GM21515 (cell line): Measurements from ENCODE around the gene PGAP3.

ENCODE experiments used
- ATAC-seq: cut with Tn5 transposase; IDR thresholded peaks from one replicate; pipeline ENCODE4 v1.9.1; 2021; ENCODE audit not compliant: unreplicated experiment

Gene PGAP3

DNA sequence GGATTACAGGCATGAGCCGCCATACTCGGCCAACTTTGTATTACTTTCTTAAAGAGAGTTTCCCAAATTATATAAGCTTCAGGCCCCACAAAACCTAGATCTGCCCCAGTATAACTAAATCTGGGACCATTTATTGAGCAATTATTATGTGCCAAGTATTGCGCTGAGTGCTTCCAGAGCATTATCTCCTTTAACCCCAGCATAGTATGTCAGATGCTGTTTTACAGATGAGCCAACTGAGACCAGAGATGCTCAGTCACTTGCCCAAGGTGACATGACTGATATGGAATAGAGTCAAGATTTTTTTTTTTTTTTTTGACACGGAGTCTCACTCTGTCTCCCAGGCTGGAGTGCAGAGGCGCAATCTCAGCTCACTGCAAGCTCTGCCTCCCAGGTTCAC, 10.1 kb upstream of the PGAP3 start:
- no peak for ATAC-seq

GRCh38 chr17:39696731-39697130, 8.9 kb upstream of the PGAP3 start:
- no peak for ATAC-seq

DNA sequence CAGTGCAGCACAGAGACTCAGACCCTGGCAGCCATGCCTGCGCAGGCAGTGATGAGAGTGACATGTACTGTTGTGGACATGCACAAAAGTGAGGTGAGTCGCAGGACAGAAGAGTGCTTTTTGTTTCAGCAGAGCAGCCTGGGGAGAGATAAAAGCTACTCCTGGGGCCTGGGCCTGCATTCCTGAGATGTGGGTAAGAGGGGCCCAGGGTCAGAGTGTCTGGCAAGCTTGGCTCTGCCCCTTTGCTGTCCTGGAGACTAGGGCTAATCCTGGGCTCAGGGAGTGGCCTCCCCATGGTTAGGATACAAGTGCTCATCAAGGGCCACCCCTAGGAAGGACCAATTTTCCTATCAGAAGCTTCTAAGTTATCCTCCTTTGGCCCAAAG, 7.2 kb upstream of the PGAP3 start:
- ATAC-seq: no peak

- ATAC-seq: no peak
Measured at GRCh38 chr17:39694593-39694992, 6.7 kb upstream of the PGAP3 start.

DNA sequence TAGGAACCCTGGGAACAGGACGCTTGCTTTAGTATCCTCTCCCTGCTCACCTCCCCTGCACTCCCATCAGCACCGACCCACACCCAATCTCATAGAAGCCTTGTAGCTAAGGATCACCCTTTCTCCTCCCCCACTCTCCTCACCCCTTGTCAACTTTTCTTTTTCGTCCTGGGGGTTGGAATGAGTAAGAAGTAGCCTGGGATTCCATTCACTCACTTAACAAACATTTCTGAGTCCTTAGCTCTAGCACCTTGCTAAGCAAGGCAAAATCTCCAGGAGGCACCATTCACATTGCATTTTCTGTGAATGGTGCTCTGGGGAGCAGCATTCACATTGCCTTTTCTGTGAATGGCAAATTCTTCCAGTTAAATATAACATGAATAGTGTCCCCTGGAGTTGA, 1.1 kb upstream of the PGAP3 start:
- no peak for ATAC-seq

GRCh38 chr17:39688475-39688835, 598 bp upstream of the PGAP3 start:
- ATAC-seq: no peak

GRCh38 chr17:39687101-39687545, 734 bp downstream of the PGAP3 start:
- ATAC-seq: no peak

DNA sequence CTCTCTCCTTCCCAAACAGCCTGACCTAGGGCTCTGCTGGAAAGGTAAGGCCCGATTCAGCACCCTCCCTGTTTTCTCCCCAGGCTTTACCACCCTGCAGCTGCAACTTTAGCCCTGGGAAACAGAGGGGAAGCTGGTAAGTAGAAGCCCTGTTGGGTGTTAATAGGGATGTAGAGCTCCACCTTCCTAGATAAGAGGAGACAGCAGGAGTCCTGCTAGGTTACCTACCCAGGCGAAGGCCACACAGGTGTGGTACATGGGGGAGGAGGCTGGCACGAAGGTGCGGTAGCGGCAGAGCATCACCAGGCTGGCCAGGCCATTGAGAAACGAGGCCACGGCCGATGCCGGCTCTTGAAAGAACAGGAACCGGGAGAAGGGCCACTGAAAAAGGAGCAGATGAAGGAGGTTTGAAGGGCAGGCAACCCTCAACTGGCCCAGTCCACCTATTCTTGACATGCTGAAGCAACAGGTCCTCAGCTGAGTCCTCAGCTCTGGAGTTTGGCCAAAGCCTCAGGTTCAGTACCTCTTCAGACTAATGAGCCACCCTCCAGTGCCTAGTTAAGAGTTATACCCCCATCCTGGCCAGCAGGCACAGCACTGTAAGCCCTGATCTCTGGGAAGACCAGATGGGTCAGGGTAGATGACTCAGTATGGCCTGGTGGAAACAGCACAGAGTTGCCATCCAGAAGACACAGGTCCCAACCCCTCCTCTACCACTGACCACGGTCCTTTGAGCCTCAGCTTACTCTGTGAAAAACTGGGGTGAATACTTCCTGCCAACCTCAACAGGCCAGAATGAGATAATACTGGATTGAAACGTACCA, 3.3 kb downstream of the PGAP3 start:
- no peak for ATAC-seq

DNA sequence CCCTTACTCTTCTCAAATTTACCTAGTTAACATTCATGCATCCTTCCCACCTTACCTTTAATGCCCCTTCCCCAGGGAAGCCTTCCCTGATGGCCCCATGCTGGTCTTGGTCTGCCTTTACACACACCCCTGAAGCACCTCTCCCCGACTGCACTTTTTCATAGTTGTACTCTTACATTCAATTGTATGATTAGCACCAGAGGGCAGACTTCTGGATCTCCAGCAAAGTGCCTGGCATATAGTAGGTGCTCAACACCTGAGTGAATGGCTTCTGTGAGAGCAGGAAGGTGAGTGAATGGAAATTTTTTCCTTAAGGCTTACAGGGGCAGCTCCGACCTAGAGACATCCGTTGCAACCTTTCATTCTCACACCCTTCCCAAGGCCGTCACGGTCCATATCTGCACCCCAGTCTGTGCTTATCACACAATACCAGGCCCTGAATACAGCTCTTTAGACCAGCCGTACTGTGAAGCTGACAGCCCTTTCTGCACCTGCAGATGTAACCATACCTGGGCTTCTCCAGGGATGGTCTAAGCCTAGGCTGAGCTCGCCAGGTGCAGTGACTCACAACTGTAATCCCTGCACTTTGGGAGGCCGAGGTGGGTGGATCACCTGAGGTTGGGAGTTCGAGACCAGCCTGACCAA, 4.4 kb downstream of the PGAP3 start:
- ATAC-seq: no peak

DNA sequence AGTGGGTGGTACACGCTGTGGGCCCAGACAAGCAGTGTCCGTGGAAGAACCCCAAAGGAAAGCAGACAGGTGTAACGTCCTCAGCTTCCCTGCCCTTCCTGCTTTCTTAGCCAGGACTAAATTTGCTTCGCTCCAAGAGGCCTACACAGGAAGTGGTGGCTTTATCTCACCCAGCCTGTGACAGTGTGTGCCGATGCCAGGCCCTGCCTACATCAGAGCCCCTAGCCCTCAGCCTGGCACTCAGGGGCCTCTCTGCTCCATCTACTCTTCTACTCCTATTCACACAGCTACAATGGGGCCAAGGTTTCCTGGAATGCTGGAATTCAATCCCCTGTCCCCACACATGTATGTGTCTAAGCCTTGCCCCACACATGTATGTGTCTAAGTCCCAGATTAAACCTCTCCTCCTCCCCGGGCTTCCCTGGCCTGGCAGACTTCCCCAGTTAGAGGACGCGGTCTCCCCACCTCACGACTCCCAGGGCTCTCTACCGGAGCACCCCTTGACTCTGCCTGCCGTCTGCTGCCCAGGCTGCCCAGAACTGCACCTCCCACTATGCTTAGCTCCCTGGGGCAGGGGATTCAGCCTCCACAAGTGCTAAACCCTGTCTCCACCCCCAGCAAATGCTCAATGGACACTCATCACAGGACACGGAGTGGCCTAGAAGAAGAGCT, 8.2 kb downstream of the PGAP3 start:
- ATAC-seq: no peak

- ATAC-seq: no peak
Measured at GRCh38 chr17:39678340-39679116, 9.3 kb downstream of the PGAP3 start.

DNA sequence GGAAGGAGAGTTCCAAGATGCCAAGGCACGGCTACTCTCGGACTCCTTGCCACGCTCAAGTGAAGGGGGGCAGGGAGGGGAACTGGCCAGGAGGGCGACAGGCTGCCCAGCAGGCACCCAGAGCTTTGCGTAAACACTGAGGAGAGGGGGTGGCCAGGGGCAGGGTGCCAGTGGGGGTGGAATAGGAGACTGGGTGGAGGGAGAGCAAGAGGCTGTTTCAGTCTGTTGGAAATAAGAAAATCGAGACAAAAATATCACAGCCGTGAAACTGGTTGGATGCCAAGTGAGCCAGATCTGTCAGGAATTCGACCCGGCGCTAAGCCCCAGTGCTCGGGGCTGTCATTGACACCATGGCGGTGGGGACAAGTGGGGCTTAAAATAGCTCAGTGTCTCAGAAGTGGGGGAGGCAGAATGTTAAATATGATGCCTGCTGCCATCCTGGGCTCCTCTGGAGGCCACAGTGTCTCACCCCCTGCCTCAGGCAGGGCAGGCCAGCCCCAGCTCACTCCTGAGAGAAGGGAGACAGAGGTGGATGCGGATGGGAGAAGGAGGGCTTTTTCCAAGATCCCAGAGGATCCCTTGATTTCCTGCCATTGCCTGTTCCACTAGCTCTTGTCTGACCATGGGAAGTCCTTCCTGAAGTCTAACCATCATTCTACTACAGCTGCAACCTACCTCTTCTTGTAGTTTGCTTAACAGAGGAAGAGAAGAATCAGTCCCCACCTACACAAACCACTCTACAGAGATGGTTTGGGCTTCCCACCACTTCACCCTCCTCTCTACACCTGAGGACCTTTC, 10.1 kb downstream of the PGAP3 start:
- ATAC-seq: no peak

DNA sequence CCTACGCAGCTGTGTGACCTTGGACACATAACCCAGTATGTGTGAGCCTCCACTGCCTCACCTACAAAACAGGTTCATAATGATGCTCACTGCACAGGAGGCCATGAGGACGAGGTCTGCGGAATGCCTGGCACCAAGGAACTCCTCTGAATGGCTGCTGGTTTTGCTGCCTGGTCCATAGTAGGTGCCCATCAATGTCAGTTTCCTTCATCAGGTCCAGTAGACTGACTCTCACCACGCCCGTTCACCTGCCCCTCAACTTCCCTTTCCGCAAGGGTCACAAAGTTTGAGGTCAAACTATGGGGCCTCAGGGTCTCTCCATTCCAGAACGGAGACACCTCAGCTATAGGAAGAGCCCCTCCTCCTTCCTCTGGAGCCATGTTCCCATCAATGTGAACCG, 10.8 kb downstream of the PGAP3 start:
- no peak for ATAC-seq

DNA sequence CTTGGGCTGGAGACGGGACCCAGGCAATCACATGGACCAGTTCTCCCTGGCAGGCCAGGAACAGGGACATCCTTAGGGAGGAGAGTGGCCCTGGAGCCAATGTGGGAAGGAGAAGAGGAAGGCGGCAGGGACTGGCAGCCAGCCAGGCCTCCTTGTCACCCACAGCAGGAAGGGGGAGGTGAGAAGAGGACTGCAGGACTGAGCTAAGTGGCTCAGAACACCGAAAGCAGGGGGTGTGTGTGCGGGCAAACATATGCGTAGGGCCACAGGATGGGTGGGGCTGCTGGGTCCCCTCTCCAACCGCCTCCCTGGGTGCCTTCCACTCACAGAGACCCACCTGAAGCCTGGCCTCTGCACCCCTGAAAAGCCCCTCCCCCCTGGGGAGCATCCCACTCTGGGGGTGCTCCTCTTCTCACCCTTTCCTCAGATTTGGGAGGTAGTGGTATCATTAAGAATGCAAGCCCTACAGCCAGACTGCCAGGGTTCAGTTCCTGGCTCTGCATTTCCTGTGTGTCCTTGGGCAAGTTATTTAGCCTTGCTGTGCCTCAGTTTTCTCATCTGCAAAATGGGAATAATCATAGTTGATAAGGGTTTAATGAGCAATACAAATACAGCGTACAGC, 11.5 kb downstream of the PGAP3 start:
- no peak for ATAC-seq

GRCh38 chr17:39675390-39676082, 12.3 kb downstream of the PGAP3 start:
- no peak for ATAC-seq

- no peak for ATAC-seq
Measured at GRCh38 chr17:39674702-39675389, 13.0 kb downstream of the PGAP3 start.

DNA sequence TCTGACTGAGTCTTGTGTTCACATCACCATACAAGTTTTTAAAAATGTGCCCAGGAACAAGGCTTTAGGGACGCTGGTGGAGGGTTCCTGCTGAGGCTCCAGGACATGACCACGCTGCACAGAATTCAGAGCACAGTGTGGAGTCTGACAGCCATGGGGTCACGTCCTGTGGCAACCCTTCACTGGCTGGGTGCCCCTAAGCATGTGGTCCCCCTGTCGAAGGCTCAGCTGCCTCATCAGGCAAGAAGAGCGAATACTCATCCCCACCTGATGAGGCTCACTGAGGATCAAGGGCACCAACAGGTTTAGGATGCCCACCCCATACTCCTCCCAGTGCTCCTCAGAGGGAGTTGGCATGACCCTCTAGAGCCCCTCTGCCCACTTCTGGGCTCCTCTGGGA, 13.7 kb downstream of the PGAP3 start:
- no peak for ATAC-seq

DNA sequence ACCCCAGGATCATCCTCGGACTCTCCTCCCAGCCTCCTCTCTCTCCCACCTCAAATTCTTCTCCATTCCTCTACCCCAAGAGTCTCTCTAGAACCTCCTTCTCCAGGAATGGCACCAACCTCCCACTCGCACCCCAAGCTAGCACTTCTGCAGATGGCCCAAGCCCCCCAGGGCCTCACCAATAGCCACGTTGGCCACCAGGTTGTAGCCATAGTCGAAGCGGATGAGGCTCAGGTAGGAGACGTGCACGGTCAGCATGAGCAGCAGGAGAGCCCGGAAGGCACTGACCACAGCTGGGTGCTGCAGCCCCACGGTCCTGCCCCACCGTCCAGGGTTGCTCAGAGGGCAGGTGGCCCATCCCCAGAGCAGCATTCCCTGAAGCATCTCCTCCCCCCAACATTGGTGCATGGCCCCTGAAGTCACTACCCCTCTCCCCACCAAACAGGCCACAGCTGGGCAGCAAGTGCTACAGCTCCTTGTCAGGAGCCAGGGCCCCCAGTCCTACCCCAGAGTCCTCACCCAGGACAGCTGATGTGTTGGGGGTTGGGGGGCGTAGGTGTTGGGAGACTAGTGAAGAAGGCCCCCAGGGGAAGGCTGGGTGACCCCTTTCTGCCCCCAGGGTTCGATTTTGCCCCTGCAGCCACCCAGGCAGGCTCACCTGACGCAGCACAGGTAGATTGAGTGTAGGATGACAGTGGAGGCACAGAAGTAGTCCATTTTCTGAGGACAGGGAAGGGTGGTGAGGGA, 14.3 kb downstream of the PGAP3 start:
- ATAC-seq: no peak
